ENCODE measurements around the gene TBX2.
"Not testable (repeated sequence)": the region's sequence is repeated elsewhere in the genome, so short reads cannot be mapped to it uniquely, and the experiment has no call there.

TBX2 gene

GRCh38 chr17:61442878-61443474, 43.3 kb downstream of the TBX2 start:
- no peak overlapping the region for H3K27ac ChIP-seq
- TF ChIP-seq, protein P1, sequence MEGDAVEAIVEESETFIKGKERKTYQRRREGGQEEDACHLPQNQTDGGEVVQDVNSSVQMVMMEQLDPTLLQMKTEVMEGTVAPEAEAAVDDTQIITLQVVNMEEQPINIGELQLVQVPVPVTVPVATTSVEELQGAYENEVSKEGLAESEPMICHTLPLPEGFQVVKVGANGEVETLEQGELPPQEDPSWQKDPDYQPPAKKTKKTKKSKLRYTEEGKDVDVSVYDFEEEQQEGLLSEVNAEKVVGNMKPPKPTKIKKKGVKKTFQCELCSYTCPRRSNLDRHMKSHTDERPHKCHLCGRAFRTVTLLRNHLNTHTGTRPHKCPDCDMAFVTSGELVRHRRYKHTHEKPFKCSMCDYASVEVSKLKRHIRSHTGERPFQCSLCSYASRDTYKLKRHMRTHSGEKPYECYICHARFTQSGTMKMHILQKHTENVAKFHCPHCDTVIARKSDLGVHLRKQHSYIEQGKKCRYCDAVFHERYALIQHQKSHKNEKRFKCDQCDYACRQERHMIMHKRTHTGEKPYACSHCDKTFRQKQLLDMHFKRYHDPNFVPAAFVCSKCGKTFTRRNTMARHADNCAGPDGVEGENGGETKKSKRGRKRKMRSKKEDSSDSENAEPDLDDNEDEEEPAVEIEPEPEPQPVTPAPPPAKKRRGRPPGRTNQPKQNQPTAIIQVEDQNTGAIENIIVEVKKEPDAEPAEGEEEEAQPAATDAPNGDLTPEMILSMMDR (conservative IDR thresholded peaks at IDR 0.05) = no peak

GRCh38 chr17:61443475-61443882, 43.8 kb downstream of the TBX2 start:
- TF ChIP-seq, protein P1 (conservative IDR thresholded peaks at IDR 0.05) = no peak
- no peak overlapping the region for H3K27ac ChIP-seq

DNA sequence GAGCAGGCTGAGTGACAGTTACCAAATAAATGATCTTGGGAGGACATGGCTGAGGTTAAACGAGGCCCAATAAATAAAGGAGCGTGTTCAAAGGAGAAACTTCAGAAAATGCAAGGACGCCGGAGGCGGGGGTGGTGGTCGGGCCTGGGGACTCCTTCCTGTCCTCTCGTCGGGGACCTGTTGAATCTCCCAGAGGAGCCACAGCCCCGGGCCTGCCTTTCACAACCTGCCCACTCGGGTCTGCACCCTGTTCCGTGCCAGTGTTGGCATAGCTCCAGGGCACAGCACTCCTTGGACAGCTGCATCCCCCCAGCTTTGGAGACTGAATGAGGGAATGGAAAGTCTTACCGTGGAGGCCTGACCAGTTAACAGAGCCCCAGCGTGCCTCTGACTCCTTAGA, 44.4 kb downstream of the TBX2 start:
- no peak overlapping the region for H3K27ac ChIP-seq
- TF ChIP-seq, protein P1 (conservative IDR thresholded peaks at IDR 0.05) = no peak

DNA sequence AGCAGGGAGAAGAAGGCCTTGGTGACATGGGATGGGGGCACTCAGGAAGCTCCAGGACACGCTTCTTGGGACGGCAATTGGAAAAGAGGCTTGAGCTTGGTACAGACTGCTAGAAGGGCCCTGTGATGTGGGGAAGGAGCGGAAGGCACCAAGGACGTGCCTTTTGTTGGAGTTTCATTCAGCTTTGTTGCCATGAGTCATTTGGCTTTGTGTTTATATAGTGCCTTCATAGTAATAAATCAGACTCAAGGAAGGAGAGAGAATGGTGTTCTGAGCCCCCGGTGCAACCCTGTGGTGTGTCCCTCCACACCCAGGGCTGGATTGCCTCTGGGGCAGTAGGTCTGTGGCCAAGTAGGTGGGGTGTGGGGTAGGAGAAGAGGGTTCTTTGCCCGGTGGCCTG, 45.2 kb downstream of the TBX2 start:
- H3K27ac ChIP-seq = no peak overlapping the region
- TF ChIP-seq, protein P1 (conservative IDR thresholded peaks at IDR 0.05) = no peak

- no peak overlapping the region for H3K27ac ChIP-seq
- TF ChIP-seq, protein P1 (conservative IDR thresholded peaks at IDR 0.05) = no peak
These were observed 47.7 kb downstream of the TBX2 start for GRCh38 chr17:61447358-61447757.

DNA sequence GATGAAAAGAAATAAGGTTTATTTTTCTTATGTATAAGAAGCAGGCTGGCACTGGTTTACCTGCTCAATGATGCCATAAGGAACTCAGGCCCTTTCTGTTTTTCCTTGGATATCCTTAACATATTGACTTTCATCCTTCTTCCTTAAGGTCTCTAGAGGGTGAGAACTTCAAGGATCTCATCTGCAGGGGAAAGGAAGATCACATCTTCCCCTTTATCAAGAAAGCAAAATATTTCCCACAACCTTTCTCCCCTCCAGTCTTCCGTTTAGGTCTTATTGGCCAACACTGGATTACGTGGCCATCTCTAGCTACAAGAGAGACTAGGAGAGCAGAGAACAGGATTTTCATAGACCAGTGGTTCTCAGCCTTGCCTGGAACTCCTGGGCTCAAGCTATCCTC, 48.4 kb downstream of the TBX2 start:
- H3K27ac ChIP-seq = no peak overlapping the region
- TF ChIP-seq, protein P1 (conservative IDR thresholded peaks at IDR 0.05) = no peak

DNA sequence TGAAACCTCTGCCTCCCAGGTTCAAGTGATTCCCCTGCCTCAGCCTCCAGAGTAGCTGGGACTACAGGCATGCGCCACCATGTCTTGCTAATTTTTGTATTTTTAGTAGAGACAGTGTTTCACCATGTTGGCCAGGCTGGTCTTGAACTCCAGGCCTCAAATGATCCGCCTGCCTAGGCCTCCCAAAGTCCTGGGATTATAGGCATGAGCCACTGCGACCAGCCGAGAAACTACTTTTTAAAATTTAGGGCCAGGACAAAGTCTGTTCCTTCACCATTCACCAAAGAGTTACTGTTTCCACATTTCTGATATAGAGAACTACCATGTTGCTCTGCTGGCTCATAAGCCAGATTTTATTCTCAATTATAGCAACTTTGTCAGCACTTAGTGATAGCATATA, 49.5 kb downstream of the TBX2 start:
- H3K27ac ChIP-seq = not testable (repeated sequence)

DNA sequence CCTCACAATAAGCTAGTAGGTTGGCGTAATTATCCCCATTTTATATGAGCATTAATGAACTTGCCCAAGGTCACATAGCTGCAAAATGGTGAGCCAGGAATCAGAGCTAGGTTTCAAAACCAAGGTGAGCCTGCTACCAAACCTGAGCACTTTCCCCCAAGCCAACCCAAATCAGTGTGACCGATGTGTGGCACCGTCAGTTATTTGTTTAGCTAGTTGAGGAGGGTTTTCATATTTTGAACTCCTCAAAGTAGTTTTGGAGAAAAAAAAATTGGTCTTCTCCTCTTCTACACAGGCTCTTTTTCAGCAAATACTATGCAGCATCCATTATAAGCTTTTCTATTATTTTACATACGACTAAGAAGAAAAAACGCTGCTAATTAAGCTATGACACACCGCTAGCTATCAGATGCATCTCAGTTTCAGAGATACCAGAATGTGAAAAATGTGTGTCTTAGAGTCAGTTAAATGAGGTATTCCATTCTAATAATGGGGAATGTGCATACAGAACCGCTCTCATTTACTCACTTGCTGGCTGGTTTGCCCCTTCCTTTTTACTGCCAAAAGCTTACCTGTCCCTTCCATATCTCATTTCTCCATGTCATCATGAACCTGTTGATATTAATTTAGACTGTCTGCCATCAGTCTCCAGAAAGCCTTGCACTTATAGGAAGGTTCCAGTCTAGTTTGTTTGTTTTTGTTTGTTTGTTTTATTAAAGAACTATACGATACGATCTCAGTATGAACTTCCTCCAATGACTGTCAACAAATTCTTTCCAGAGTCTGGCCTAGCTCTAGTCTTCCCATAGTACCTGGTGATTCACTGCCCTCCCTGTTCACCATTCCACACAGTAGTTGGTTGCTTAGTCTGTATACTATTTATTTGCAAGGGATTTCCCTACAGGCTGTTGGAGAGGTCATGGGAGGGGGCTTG, 50.3 kb downstream of the TBX2 start:
- peak overlapping the region; percentile 10; the same call in 1 of the 2 replicates for H3K27ac ChIP-seq
- TF ChIP-seq, protein P1 (conservative IDR thresholded peaks at IDR 0.05) = no peak

All from VCaP (cell line).